Ascending aorta (tissue), 2 donors: ENCODE results near the gene ZNF550. TPM values are rescaled to one million over a fixed set of nuclear protein-coding genes. Genes with fewer than 3 reads are reported as not detected.

Source experiments
- DNase-seq, 2 donors: peaks; one replicate each; pipeline ENCODE4 v3.0.0-alpha.2; 2019; ENCODE audit warnings: low spot score in 2 of 2
- H3K27ac ChIP-seq, 2 donors: fragments of 200-600 bp; sonication (generic); one replicate each; pipeline ENCODE4 v1.5.1; 2016 to 2017; ENCODE audit warnings: mild to moderate bottlenecking in 1 of 2
- H3K27me3 ChIP-seq: fragments of 200-600 bp; sonication (generic); one replicate; pipeline ENCODE4 v1.5.1; 2017
- H3K36me3 ChIP-seq, 2 donors: fragments of 200-600 bp; sonication (generic); one replicate each; pipeline ENCODE4 v1.5.1; 2016
- H3K4me1 ChIP-seq, 2 donors: fragments of 200-600 bp; sonication (generic); one replicate each; pipeline ENCODE4 v1.5.1; 2016 to 2017; ENCODE audit warnings: mild to moderate bottlenecking in 1 of 2
- H3K4me3 ChIP-seq, 2 donors: fragments of 200-600 bp; sonication (generic); one replicate each; pipeline ENCODE4 v1.5.1; 2016 to 2017; ENCODE audit warnings: mild to moderate bottlenecking in 1 of 2
- H3K9me3 ChIP-seq, 2 donors: fragments of 200-600 bp; sonication (generic); one replicate each; pipeline ENCODE4 v1.5.1; 2016
- intact Hi-C: fragments of 100-400 bp; cut with DNase I; formaldehyde crosslinking; loops from one replicate; pipeline ENCODE4 v1.15.1; 2023
- total RNA-seq: library from RNA; depleted of rRNA; stranded (reverse); fragments of >200 nt; gene quantifications from one replicate; pipeline ENCODE4 v1.1.0, GENCODE V29; 2016
- TF ChIP-seq, protein P1 (sequence below), 3 experiments: fragments of 200-600 bp in 2 of 3; fragments of 450-650 bp in 1 of 3; sonication (generic) in 2 of 3; IDR thresholded peaks; one replicate each; pipeline ENCODE4 v1.5.1; 2016 to 2019; ENCODE audit warnings: antibody characterized with exemption in 3 of 3, mild to moderate bottlenecking in 1 of 3, moderate library complexity in 1 of 3

Gene ZNF550
- total RNA-seq, 1 donor from 2014 or later, result 22.7 TPM

DNA sequence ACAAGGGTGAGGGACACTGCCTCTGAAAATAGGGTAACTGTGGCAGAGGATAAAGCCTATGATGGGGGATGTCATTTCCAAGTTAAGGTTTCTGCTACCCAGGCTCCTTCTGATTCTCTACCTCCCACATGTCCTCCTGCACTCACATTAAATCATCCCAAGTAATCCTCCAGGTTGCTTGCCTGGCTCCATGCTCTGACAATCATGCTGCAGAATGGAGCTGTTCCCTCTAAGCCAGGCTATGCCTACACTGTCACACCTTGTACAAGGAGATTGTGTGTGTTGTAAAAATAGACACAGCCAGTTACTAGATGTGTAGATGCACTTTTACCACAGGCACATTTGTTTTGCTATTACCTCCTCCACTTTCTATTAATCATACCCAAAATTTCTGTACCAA lies 11.0 kb upstream of the ZNF550 start:
- intact Hi-C loops, result loop anchor here (10.0 kb wide), 1 partner anchor 354 kb away; no protein-coding TSS in a partner anchor
- no peak for DNase-seq
- Histone ChIP-seq H3K27me3 (no peaks in the 10 kb centered on the region), H3K4me1 (no peaks in the 10 kb centered on the region), H3K36me3 (peaks cover 35 to 46% of the 10 kb centered on the region in 2 donors), H3K4me3 (no peak overlapping the region), H3K27ac (no peak overlapping the region), H3K9me3 (peaks cover 94 to 100% of the 10 kb centered on the region in 2 donors)
- TF ChIP-seq, protein P1, sequence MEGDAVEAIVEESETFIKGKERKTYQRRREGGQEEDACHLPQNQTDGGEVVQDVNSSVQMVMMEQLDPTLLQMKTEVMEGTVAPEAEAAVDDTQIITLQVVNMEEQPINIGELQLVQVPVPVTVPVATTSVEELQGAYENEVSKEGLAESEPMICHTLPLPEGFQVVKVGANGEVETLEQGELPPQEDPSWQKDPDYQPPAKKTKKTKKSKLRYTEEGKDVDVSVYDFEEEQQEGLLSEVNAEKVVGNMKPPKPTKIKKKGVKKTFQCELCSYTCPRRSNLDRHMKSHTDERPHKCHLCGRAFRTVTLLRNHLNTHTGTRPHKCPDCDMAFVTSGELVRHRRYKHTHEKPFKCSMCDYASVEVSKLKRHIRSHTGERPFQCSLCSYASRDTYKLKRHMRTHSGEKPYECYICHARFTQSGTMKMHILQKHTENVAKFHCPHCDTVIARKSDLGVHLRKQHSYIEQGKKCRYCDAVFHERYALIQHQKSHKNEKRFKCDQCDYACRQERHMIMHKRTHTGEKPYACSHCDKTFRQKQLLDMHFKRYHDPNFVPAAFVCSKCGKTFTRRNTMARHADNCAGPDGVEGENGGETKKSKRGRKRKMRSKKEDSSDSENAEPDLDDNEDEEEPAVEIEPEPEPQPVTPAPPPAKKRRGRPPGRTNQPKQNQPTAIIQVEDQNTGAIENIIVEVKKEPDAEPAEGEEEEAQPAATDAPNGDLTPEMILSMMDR (IDR thresholded peaks at IDR 0.05), result no peak

- Histone ChIP-seq H3K9me3 (peaks cover 72 to 94% of the 10 kb centered on the region in 2 donors), H3K4me1 (no peaks in the 10 kb centered on the region), H3K4me3 (no peak overlapping the region), H3K36me3 (peaks cover 0 to 5% of the 10 kb centered on the region in 2 donors), H3K27ac (no peak overlapping the region), H3K27me3 (no peaks in the 10 kb centered on the region)
- TF ChIP-seq, protein P1 (IDR thresholded peaks at IDR 0.05), result no peak
- intact Hi-C loops, result no loop called here
- no peak for DNase-seq
Measured at GRCh38 chr19:57566396-57567265, 7.0 kb upstream of the ZNF550 start.

GRCh38 chr19:57563547-57563946 lies 3.9 kb upstream of the ZNF550 start:
- intact Hi-C loops, result no loop called here
- DNase-seq, result no peak
- Histone ChIP-seq H3K27ac (no peak overlapping the region), H3K36me3 (no peaks in the 10 kb centered on the region), H3K4me3 (no peak overlapping the region), H3K9me3 (peaks cover 43 to 73% of the 10 kb centered on the region in 2 donors), H3K4me1 (peaks cover 0 to 4% of the 10 kb centered on the region in 2 donors), H3K27me3 (no peaks in the 10 kb centered on the region)
- TF ChIP-seq, protein P1 (IDR thresholded peaks at IDR 0.05), result no peak

DNA sequence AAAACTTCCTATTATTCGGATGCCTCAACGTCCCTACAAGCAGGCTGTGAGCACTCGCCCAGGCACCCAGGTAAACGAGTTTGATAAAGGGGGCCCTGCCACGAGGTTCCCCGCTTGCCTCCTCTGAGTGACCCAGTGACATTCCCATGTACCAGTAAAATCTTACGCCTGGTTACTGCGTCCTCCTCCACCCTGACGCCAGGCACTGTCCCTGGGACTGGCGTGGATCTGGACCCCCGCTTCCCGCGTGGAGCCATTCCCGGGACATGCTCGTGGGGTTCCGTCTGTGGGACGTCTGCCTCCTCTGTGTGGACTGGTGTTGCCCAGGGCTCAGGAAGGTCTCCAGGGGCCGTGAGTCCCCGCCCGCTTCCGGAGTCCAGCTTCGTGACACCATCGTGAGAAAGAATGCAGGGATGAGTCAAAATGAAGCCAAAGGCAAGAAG lies 407 bp upstream of the ZNF550 start:
- TF ChIP-seq, protein P1 (IDR thresholded peaks at IDR 0.05), result no peak
- Histone ChIP-seq H3K4me1 (peaks cover 0 to 8% of the 10 kb centered on the region in 2 donors), H3K9me3 (peaks cover 21 to 58% of the 10 kb centered on the region in 2 donors), H3K27me3 (no peaks in the 10 kb centered on the region), H3K27ac (peak overlapping the region in 1 of 2 donors; percentile 2), H3K4me3 (peak overlapping the region; percentile 84 to 99), H3K36me3 (peaks cover 12 to 20% of the 10 kb centered on the region in 2 donors)
- DNase-seq, result peak in 1 of 2 donors; percentile 63
- intact Hi-C loops, result loop anchor here (1.0 kb wide), 1 partner anchor 40 kb away; no protein-coding TSS in a partner anchor

- intact Hi-C loops, result loop anchor here (1.0 kb wide), 3 partner anchors 19 to 72 kb away; partner anchors contain the start of genes ZNF416, ZNF419 and ZNF549
- Histone ChIP-seq H3K4me3 (peak overlapping the region; percentile 84 to 99), H3K27me3 (no peaks in the 10 kb centered on the region), H3K36me3 (peaks cover 19 to 30% of the 10 kb centered on the region in 2 donors), H3K27ac (peak overlapping the region; percentile 2 to 44), H3K9me3 (peaks cover 21 to 59% of the 10 kb centered on the region in 2 donors), H3K4me1 (peaks cover 0 to 8% of the 10 kb centered on the region in 2 donors)
- DNase-seq, result no peak
- TF ChIP-seq, protein P1 (IDR thresholded peaks at IDR 0.05), result no peak
Measured at GRCh38 chr19:57559008-57559403, 657 bp downstream of the ZNF550 start.
